Right lobe of liver (tissue), 6 donors: ENCODE results near the gene CDKN2B. TPM values are rescaled to one million over a fixed set of nuclear protein-coding genes. Genes with fewer than 3 reads are reported as not detected.
A peak's percentile ranks its signal among the peaks of the same experiment; 100 is the strongest.

Experiments used
- ATAC-seq, 4 donors: fragments of 200-7000 bp; cut with Tn5 transposase; one replicate each; pipeline ENCODE4 v1.9.1; 2020; ENCODE audit warnings: mild to moderate bottlenecking in 4 of 4, moderate library complexity in 4 of 4
- DNase-seq, 3 donors: peaks; one replicate each; pipeline ENCODE4 v3.0.0-alpha.2; 2020
- H3K27ac ChIP-seq, 3 donors: fragments of 200-600 bp; one replicate each; pipeline ENCODE4 v1.8.0; 2022
- H3K27me3 ChIP-seq, 2 donors: fragments of 200-600 bp; one replicate each; pipeline ENCODE4 v1.8.0; 2022
- H3K36me3 ChIP-seq, 4 donors: fragments of 200-600 bp; sonication (generic) in 1 of 4; one replicate each; pipeline versions ENCODE4 v1.5.1 to v1.8.0; 2017 to 2022; ENCODE audit warnings: control low read depth in 1 of 4
- H3K4me1 ChIP-seq, 4 donors: fragments of 200-600 bp; sonication (generic) in 1 of 4; one replicate each; pipeline versions ENCODE4 v1.5.1 to v1.8.0; 2017 to 2022; ENCODE audit warnings: control low read depth in 1 of 4
- H3K4me3 ChIP-seq, 3 donors: fragments of 200-600 bp; one replicate each; pipeline ENCODE4 v1.8.0; 2022
- H3K9me3 ChIP-seq, 4 donors: fragments of 200-600 bp; sonication (generic) in 1 of 4; one replicate each; pipeline versions ENCODE4 v1.5.1 to v1.8.0; 2017 to 2022; ENCODE audit warnings: control low read depth in 1 of 4
- POLR2A ChIP-seq: fragments of 450-650 bp; IDR thresholded peaks from one replicate; pipeline ENCODE4 v1.6.1; 2017; ENCODE audit warnings: antibody characterized with exemption, mild to moderate bottlenecking
- WGBS: methylation state at CpG from one replicate; pipeline ENCODE4 v1.1.6; 2018; ENCODE audit warnings: low coverage, low lambda C conversion rate; ENCODE audit not compliant: insufficient coverage; ENCODE audit errors: missing lambda C conversion rate; 5-methylcytosine and 5-hydroxymethylcytosine counted together
- intact Hi-C, 2 donors: fragments of 100-400 bp; cut with DNase I; formaldehyde crosslinking; loops; one replicate each; pipeline versions ENCODE4 v1.11.2 to v1.14.1; 2022
- total RNA-seq, 6 experiments: library from RNA; depleted of rRNA in 2 of 6; stranded (reverse); fragments of >200 nt in 2 of 6; fragmentation: NEBNext Ultra II Directional in 3 of 6; extraction: Animal tissue kit (Norgen Biotek cat#: 25700) in 3 of 6; gene quantifications; one replicate each; pipeline versions ENCODE4 v1.1.0 to v1.2.4, GENCODE V29; 2016 to 2023
- TF ChIP-seq, protein P1 (sequence below), 4 donors: fragments of 200-600 bp in 3 of 4; fragments of 450-650 bp in 1 of 4; IDR thresholded peaks; one replicate each; pipeline versions ENCODE4 v1.5.1 to v1.8.0; 2016 to 2022; ENCODE audit warnings: antibody characterized with exemption in 4 of 4, mild to moderate bottlenecking in 2 of 4
- donor health status: DM: no; HTN: yes; CAD: no.
- donor health status: DM: no; HTN: no; CAD: no.
- donor health status: DM: no; HTN: no; CAD: no.
- donor health status: DM: no; HTN: yes; CAD: no.
- donor health status: DM: no; HTN: yes; CAD: no.

Gene CDKN2B
- total RNA-seq, 6 experiments from 2014 or later = 0.64 to 4.2 (median 1.8) TPM

DNA sequence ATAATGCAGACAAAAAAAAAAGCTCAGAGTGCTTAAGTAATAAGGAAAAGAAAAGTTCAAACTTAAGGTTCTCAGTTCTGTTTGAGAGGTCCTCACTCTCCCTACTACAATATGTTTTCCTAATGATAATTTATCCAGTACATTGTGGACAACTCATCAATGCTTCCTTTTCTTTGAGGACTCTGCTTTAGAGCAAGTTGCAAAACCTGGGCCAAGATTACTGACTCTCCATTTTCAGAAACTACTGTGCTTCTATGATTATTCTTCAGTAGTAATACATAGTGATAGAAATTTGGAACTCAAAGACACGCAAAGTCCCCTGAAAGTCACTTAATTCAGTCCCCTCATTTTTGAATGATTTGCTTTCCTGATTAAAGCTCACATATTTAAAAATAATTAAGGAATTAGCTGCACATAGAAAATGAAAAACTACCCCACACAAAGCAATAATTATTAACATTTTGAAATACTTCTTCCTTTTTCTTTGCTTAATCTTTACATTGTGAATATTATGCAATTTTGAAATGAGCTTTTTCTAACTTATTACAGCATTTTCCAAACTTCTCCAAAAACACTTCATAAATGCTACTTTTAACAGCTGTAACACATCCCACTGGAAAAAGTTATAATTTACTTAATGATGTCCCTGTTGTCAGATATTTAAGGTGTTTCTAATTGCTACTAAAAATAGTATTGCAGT is 26.1 kb downstream of the CDKN2B start:
- H3K4me1 ChIP-seq = no peaks in the 10 kb centered on the region
- DNase-seq (no peak), ATAC-seq (no peak)
- no peak for TF ChIP-seq POLR2A
- TF ChIP-seq, protein P1, sequence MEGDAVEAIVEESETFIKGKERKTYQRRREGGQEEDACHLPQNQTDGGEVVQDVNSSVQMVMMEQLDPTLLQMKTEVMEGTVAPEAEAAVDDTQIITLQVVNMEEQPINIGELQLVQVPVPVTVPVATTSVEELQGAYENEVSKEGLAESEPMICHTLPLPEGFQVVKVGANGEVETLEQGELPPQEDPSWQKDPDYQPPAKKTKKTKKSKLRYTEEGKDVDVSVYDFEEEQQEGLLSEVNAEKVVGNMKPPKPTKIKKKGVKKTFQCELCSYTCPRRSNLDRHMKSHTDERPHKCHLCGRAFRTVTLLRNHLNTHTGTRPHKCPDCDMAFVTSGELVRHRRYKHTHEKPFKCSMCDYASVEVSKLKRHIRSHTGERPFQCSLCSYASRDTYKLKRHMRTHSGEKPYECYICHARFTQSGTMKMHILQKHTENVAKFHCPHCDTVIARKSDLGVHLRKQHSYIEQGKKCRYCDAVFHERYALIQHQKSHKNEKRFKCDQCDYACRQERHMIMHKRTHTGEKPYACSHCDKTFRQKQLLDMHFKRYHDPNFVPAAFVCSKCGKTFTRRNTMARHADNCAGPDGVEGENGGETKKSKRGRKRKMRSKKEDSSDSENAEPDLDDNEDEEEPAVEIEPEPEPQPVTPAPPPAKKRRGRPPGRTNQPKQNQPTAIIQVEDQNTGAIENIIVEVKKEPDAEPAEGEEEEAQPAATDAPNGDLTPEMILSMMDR (IDR thresholded peaks at IDR 0.05) = no peak
- WGBS = 50% methylated on average over 1 of the region's 1 CpG
- H3K4me3 ChIP-seq = no peak overlapping the region
- peaks cover 0 to 19% of the 10 kb centered on the region in 2 donors for H3K27me3 ChIP-seq
- no peaks in the 10 kb centered on the region for H3K36me3 ChIP-seq
- no peaks in the 10 kb centered on the region for H3K9me3 ChIP-seq
- intact Hi-C loops = no loop called here
- no peak overlapping the region for H3K27ac ChIP-seq

DNA sequence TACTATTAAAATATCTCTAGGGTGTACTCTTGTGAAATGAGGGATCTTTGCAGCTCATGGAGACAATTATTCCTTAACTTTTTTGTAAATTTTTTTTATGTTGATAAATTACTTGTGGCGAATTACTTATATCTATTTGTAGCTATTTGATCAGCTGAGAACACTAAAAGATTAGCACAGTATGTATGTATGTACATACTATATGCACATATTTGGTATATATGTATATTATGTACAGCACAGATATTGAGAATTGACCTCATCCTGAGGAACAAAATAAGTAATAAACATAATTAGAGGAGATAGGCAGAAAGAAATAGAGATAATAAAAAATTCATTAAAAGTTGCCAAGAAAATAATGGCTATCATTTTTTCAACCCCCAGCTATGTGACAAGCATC is 26.7 kb downstream of the CDKN2B start:
- 56% methylated on average over 1 of the region's 1 CpG for WGBS
- no peaks in the 10 kb centered on the region for H3K4me1 ChIP-seq
- H3K27ac ChIP-seq = no peak overlapping the region
- intact Hi-C loops = no loop called here
- H3K27me3 ChIP-seq = peaks cover 0 to 21% of the 10 kb centered on the region in 2 donors
- DNase-seq (no peak), ATAC-seq (no peak)
- no peak for TF ChIP-seq POLR2A
- TF ChIP-seq, protein P1 (IDR thresholded peaks at IDR 0.05) = no peak
- no peaks in the 10 kb centered on the region for H3K36me3 ChIP-seq
- no peaks in the 10 kb centered on the region for H3K9me3 ChIP-seq
- no peak overlapping the region for H3K4me3 ChIP-seq

DNA sequence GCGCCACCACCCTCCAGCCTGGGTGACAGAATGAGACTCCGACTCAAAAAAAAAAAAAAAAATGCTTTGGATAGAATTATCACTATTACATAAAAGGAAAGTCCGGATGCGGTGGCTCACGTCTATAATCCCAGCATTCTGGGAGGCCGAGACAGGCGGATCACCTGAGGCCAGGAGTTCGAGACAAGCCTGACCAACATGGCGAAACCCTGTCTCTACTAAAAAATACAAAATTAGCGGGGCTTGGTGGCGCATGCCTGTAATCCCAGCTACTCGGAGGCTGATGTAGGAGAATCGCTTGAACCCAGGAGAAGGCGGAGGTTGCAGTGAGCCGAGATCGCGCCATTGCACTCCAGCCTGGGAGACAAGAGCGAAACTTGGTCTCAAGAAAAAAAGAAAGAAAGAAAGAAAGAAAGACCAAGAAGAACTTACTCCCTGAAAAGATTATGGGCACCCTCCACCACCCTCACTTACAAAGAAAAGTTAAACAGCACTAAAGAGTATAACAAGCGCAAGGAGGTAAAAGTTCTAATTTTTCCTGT is 32.7 kb downstream of the CDKN2B start:
- 19% methylated on average over 18 of the region's 19 CpGs for WGBS
- H3K27ac ChIP-seq = no peak overlapping the region
- H3K27me3 ChIP-seq = peaks cover 13 to 48% of the 10 kb centered on the region in 2 donors
- H3K36me3 ChIP-seq = no peaks in the 10 kb centered on the region
- TF ChIP-seq POLR2A = no peak
- TF ChIP-seq, protein P1 (IDR thresholded peaks at IDR 0.05) = no peak
- no peak overlapping the region for H3K4me3 ChIP-seq
- intact Hi-C loops = no loop called here
- ATAC-seq (no peak), DNase-seq (no peak)
- H3K9me3 ChIP-seq = no peaks in the 10 kb centered on the region
- peaks cover 0 to 9% (median 4%) of the 10 kb centered on the region in 4 donors for H3K4me1 ChIP-seq

DNA sequence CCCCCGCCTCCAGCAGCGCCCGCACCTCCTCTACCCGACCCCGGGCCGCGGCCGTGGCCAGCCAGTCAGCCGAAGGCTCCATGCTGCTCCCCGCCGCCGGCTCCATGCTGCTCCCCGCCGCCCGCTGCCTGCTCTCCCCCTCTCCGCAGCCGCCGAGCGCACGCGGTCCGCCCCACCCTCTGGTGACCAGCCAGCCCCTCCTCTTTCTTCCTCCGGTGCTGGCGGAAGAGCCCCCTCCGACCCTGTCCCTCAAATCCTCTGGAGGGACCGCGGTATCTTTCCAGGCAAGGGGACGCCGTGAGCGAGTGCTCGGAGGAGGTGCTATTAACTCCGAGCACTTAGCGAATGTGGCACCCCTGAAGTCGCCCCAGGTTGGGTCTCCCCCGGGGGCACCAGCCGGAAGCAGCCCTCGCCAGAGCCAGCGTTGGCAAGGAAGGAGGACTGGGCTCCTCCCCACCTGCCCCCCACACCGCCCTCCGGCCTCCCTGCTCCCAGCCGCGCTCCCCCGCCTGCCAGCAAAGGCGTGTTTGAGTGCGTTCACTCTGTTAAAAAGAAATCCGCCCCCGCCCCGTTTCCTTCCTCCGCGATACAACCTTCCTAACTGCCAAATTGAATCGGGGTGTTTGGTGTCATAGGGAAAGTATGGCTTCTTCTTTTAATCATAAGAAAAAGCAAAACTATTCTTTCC is 34.2 kb downstream of the CDKN2B start:
- TF ChIP-seq, protein P1 (IDR thresholded peaks at IDR 0.05) = no peak
- TF ChIP-seq POLR2A = no peak
- no peaks in the 10 kb centered on the region for H3K36me3 ChIP-seq
- peaks cover 0 to 9% (median 4%) of the 10 kb centered on the region in 4 donors for H3K4me1 ChIP-seq
- peaks cover 13 to 59% of the 10 kb centered on the region in 2 donors for H3K27me3 ChIP-seq
- H3K4me3 ChIP-seq = peak overlapping the region; percentile 31 to 39 (median 32)
- whole genome bisulfite sequencing = 0% methylated on average over 17 of the region's 51 CpGs
- no peak overlapping the region for H3K27ac ChIP-seq
- DNase-seq (peak in 1 of 3 donors; percentile 56), ATAC-seq (peak; percentile 72 to 81 (median 75))
- H3K9me3 ChIP-seq = no peaks in the 10 kb centered on the region
- intact Hi-C loops = no loop called here
